Endothelial cell of umbilical vein (primary cell): ENCODE results near the gene KIAA1549. TPM values are rescaled to one million over a fixed set of nuclear protein-coding genes. Genes with fewer than 3 reads are reported as not detected.

Experiments used
- BruUV-seq: library from RNA; stranded (reverse); fragments of 400-500 nt; replicated peaks from 2 replicates; lab custom pipeline; 2021; lab: Mats Ljungman, UMichigan
- CTCF ChIA-PET: fragments of 300-600, 350-600 bp; sonication (Branson Sonifier 250); formaldehyde crosslinking; loops from one replicate; lab custom pipeline; 2021; ENCODE audit warnings: antibody characterized with exemption, inconsistent platforms; lab: Charles Lee
- POLR2A ChIA-PET: fragments of 300-600, 350-600 bp; sonication (Branson Sonifier 250); formaldehyde crosslinking; loops from one replicate; lab custom pipeline; 2021; ENCODE audit warnings: antibody characterized with exemption, inconsistent platforms; lab: Charles Lee
- DNase-seq: peaks from one replicate; pipeline ENCODE4 v3.0.0-alpha.2; 2011; ENCODE audit warnings: low read depth, low spot score
- FAIRE-seq: peaks from 2 replicates; lab custom pipeline; 2011; peaks lifted over from hg19 to GRCh38; lab: Jason Lieb, UNC
- H2AFZ ChIP-seq: 2 replicates; pipeline ENCODE4 v1.6.0; 2012; ENCODE audit warnings: low read depth, low read length, control low read depth, inconsistent platforms
- H3K27ac ChIP-seq: 2 replicates; pipeline ENCODE4 v1.5.1; 2011; ENCODE audit warnings: low read depth, mild to moderate bottlenecking, control low read depth, low read length, moderate library complexity; ENCODE audit not compliant: insufficient read depth
- H3K27me3 ChIP-seq, 2 experiments: 2 replicates each; pipeline versions ENCODE4 v1.6.0 to v1.6.1; 2011; ENCODE audit warnings: low read length in 2 of 2, mixed read lengths in 1 of 2; ENCODE audit not compliant: control insufficient read depth in 2 of 2, insufficient read depth in 2 of 2
- H3K36me3 ChIP-seq, 2 experiments: 2 replicates in 1 of 2; 3 replicates in 1 of 2; pipeline ENCODE4 v1.5.1; 2011; ENCODE audit warnings: low read length in 2 of 2, mild to moderate bottlenecking in 1 of 2, moderate library complexity in 1 of 2; ENCODE audit not compliant: control insufficient read depth in 2 of 2, insufficient read depth in 2 of 2; ENCODE audit errors: extremely low read depth in 1 of 2
- H3K4me1 ChIP-seq: 3 replicates; pipeline ENCODE4 v1.5.1; 2011; ENCODE audit warnings: mild to moderate bottlenecking, low read length; ENCODE audit not compliant: control insufficient read depth, insufficient read depth; ENCODE audit errors: extremely low read depth
- H3K4me2 ChIP-seq: 2 replicates; pipeline ENCODE4 v1.6.1; 2011; ENCODE audit warnings: low read length, control low read depth, mixed read lengths; ENCODE audit not compliant: insufficient read depth
- H3K4me3 ChIP-seq, 3 experiments: fragments of 200-600 bp in 1 of 3; sonication (generic), shearing (Covaris generic) in 1 of 3; replicated peaks in 1 of 3; 2 replicates each; pipeline ENCODE4 v1.5.1; 2011 to 2016; ENCODE audit warnings: control low read depth in 3 of 3, low read length in 3 of 3, mild to moderate bottlenecking in 2 of 3, inconsistent platforms in 1 of 3, low read depth in 1 of 3, moderate library complexity in 1 of 3; ENCODE audit not compliant: insufficient read depth in 1 of 3
- H3K79me2 ChIP-seq: 2 replicates; pipeline ENCODE4 v1.6.0; 2012; ENCODE audit warnings: low read length, inconsistent platforms; ENCODE audit not compliant: control insufficient read depth, insufficient read depth
- H3K9ac ChIP-seq: replicated peaks from 2 replicates; pipeline ENCODE3; 2011; ENCODE audit warnings: low read length, control low read depth; ENCODE audit not compliant: insufficient read depth; ENCODE audit errors: extremely low read depth
- H3K9me1 ChIP-seq: replicated peaks from 3 replicates; pipeline ENCODE4 v1.6.0; 2011; ENCODE audit warnings: mild to moderate bottlenecking, low read length; ENCODE audit not compliant: control insufficient read depth, insufficient read depth; ENCODE audit errors: extremely low read depth
- H3K9me3 ChIP-seq: replicated peaks from 2 replicates; pipeline ENCODE4 v1.5.1; 2012; ENCODE audit warnings: low read length, inconsistent platforms; ENCODE audit not compliant: control insufficient read depth, insufficient read depth
- H4K20me1 ChIP-seq: replicated peaks from 2 replicates; pipeline ENCODE3; 2011; ENCODE audit warnings: mild to moderate bottlenecking, low read length; ENCODE audit not compliant: control insufficient read depth, insufficient read depth; ENCODE audit errors: extremely low read depth
- EZH2 ChIP-seq: IDR thresholded peaks from 2 replicates; pipeline ENCODE4 v1.6.1; 2012; ENCODE audit warnings: borderline replicate concordance, low read depth, mild to moderate bottlenecking, moderate library complexity, low read length, inconsistent platforms; ENCODE audit not compliant: severe bottlenecking
- FOS ChIP-seq: IDR thresholded peaks from 2 replicates; pipeline ENCODE4 v1.6.1; 2011; ENCODE audit warnings: mild to moderate bottlenecking, low read length, moderate library complexity, borderline replicate concordance; ENCODE audit not compliant: insufficient read depth
- GATA2 ChIP-seq: IDR thresholded peaks from 2 replicates; pipeline ENCODE4 v1.7.0; 2011; ENCODE audit warnings: low read depth, mild to moderate bottlenecking, moderate library complexity, mixed read lengths, low read length; ENCODE audit not compliant: insufficient read length, insufficient read depth
- JUN ChIP-seq: IDR thresholded peaks from 2 replicates; pipeline ENCODE4 v1.6.1; 2011; ENCODE audit warnings: borderline replicate concordance, low read depth; ENCODE audit not compliant: insufficient read length, insufficient read depth
- MYC ChIP-seq: IDR thresholded peaks from one replicate; pipeline ENCODE4 v1.6.1; 2011; ENCODE audit warnings: mild to moderate bottlenecking, low read depth, low read length
- POLR2A ChIP-seq: IDR thresholded peaks from 2 replicates; pipeline ENCODE4 v1.6.1; 2012; ENCODE audit warnings: low read depth, mild to moderate bottlenecking, control low read depth, low read length
- POLR2AphosphoS5 ChIP-seq: IDR thresholded peaks from 2 replicates; pipeline ENCODE4 v1.6.1; 2012; ENCODE audit warnings: low read depth, mild to moderate bottlenecking, control low read depth, low read length, moderate library complexity; ENCODE audit not compliant: insufficient read depth
- dilution Hi-C: fragments of 300-500 bp; cut with MboI; formaldehyde crosslinking; loops from one replicate; pipeline ENCODE4 v1.15.0; 2019; ENCODE audit warnings: low sequenced_read_pairs; ENCODE audit not compliant: extremely low pct_ligation_motif_present
- intact Hi-C: fragments of 100-400 bp; cut with micrococcal nuclease; formaldehyde crosslinking; loops from one replicate; pipeline ENCODE4 v1.10.0; 2022
- polyA plus RNA-seq, 4 experiments: library from polyadenylated mRNA; depleted of rRNA in 3 of 4; stranded (reverse) in 3 of 4; unstranded in 1 of 4; fragments of >200 nt; gene quantifications; 2 replicates each; pipeline versions ENCODE4 v1.2.1 to v1.2.3, GENCODE V29; 2011 to 2012; ENCODE audit warnings: missing spikeins in 1 of 4
- total RNA-seq: library from RNA; stranded (reverse); gene quantifications from 2 replicates; pipeline ENCODE4 v1.2.3, GENCODE V29; 2021
- TF ChIP-seq, protein P1 (sequence below), 2 donors: IDR thresholded peaks; 1 replicate in 1 of 2; 2 replicates in 1 of 2; pipeline ENCODE4 v1.5.1; 2011; ENCODE audit warnings: low read length in 2 of 2, mild to moderate bottlenecking in 2 of 2, moderate library complexity in 2 of 2, control low read depth in 1 of 2, inconsistent platforms in 1 of 2, low read depth in 1 of 2; ENCODE audit not compliant: insufficient read depth in 1 of 2; ENCODE audit errors: extremely low read depth in 1 of 2
- TF ChIP-seq, protein P2 (sequence below): IDR thresholded peaks from 2 replicates; pipeline ENCODE4 v1.6.1; 2011; ENCODE audit not compliant: insufficient read depth, insufficient read length

The KIAA1549 gene
- total and polyA plus RNA-seq, 2 donors (not counting 3 experiments of a cell fraction or from before 2014, with no cell fraction given), result 4.6 to 10.9 TPM

DNA sequence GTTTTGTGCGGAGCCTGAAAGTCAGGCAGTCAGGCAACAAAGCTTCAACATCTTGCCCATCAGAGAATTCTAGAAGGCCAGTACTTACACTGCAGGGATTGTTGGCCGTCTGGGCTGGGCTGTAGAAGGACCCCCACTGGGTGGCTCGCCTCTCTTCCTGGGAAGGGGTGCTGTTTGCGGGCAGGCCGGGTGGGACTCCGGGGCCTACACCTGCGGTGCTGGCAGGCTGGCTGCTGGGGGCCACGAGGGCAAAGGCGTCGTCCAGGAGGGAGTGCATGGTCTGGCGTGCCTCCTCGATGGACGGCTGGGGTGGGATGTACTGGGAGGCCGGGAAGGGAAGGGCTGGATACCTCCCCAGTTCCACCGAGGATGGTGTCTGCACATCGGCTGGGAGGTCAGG lies 120.1 kb downstream of the KIAA1549 start:
- Histone ChIP-seq H3K9ac (no peak overlapping the region), H2AFZ (no peak overlapping the region), H3K4me1 (no peaks in the 10 kb centered on the region), H3K79me2 (no peaks in the 10 kb centered on the region), H3K4me3 (no peak overlapping the region), H3K9me3 (no peaks in the 10 kb centered on the region), H3K4me2 (no peak overlapping the region), H3K27ac (no peak overlapping the region), H4K20me1 (no peaks in the 10 kb centered on the region), H3K36me3 (peaks cover 0 to 6% of the 10 kb centered on the region in 2 experiments), H3K9me1 (no peaks in the 10 kb centered on the region), H3K27me3 (no peaks in the 10 kb centered on the region)
- dilution Hi-C loops (no loop called here), intact Hi-C loops (no loop called here)
- BruUV-seq, result no TSS peak
- no peak for DNase-seq
- FAIRE-seq, result no peak
- TF ChIP-seq POLR2A, result no peak
- TF ChIP-seq EZH2, result no peak
- TF ChIP-seq, protein P1, sequence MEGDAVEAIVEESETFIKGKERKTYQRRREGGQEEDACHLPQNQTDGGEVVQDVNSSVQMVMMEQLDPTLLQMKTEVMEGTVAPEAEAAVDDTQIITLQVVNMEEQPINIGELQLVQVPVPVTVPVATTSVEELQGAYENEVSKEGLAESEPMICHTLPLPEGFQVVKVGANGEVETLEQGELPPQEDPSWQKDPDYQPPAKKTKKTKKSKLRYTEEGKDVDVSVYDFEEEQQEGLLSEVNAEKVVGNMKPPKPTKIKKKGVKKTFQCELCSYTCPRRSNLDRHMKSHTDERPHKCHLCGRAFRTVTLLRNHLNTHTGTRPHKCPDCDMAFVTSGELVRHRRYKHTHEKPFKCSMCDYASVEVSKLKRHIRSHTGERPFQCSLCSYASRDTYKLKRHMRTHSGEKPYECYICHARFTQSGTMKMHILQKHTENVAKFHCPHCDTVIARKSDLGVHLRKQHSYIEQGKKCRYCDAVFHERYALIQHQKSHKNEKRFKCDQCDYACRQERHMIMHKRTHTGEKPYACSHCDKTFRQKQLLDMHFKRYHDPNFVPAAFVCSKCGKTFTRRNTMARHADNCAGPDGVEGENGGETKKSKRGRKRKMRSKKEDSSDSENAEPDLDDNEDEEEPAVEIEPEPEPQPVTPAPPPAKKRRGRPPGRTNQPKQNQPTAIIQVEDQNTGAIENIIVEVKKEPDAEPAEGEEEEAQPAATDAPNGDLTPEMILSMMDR (IDR thresholded peaks at IDR 0.05; ENCODE audit: extremely low read depth in 1 of 2, insufficient read depth in 1 of 2, low read depth in 1 of 2, low read length in 2 of 2), result no peak
- no peak for TF ChIP-seq GATA2
- TF ChIP-seq MYC, result no peak
- TF ChIP-seq POLR2AphosphoS5, result no peak
- TF ChIP-seq FOS, result no peak
- TF ChIP-seq, protein P2, sequence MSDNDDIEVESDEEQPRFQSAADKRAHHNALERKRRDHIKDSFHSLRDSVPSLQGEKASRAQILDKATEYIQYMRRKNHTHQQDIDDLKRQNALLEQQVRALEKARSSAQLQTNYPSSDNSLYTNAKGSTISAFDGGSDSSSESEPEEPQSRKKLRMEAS, result no peak
- no peak for TF ChIP-seq JUN
- ChIA-PET CTCF (no interaction called here), POLR2A (no interaction called here)
